ENCODE data around the gene KBTBD12.

DNA sequence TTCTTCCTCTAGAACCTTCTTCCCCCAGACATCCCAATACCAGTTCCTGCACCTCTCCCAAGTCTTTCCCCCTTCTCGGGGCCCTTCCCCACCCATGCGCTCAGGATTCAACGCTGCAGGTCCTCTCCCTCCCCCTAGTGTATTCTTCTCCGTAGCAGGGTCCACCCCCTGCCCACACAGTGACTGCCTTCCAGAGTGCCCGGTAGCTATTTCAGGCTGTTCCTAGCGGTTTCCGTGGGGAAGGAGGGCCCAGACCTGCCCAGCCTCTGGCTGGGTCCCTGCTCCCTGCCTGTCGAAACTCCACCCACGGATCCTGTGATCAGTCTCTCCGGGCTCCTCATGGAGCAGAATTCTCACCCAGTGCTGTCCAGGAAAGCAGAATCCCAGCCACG, 92.0 kb downstream of the KBTBD12 start:
- TF ChIP-seq, protein P1, sequence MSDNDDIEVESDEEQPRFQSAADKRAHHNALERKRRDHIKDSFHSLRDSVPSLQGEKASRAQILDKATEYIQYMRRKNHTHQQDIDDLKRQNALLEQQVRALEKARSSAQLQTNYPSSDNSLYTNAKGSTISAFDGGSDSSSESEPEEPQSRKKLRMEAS (IDR thresholded peaks at IDR 0.05; ENCODE audit: low read depth, low read length): no peak
- TF ChIP-seq, protein P2, sequence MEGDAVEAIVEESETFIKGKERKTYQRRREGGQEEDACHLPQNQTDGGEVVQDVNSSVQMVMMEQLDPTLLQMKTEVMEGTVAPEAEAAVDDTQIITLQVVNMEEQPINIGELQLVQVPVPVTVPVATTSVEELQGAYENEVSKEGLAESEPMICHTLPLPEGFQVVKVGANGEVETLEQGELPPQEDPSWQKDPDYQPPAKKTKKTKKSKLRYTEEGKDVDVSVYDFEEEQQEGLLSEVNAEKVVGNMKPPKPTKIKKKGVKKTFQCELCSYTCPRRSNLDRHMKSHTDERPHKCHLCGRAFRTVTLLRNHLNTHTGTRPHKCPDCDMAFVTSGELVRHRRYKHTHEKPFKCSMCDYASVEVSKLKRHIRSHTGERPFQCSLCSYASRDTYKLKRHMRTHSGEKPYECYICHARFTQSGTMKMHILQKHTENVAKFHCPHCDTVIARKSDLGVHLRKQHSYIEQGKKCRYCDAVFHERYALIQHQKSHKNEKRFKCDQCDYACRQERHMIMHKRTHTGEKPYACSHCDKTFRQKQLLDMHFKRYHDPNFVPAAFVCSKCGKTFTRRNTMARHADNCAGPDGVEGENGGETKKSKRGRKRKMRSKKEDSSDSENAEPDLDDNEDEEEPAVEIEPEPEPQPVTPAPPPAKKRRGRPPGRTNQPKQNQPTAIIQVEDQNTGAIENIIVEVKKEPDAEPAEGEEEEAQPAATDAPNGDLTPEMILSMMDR (IDR thresholded peaks at IDR 0.05; ENCODE audit: low read depth, low read length): no peak
- TF ChIP-seq POLR2A (IDR thresholded peaks at IDR 0.05; ENCODE audit: extremely low read depth, insufficient read length) (no peak), MYC (IDR thresholded peaks at IDR 0.05; ENCODE audit: low read depth, low read length) (no peak)

Data from NB4 (cell line).